ENCODE measurements around the gene CCDC12.

CCDC12 gene

GRCh38 chr3:46935989-46936558 is 40.5 kb downstream of the CCDC12 start:
- TF ChIP-seq ARNTL (CRISPR knock-in tag; IDR thresholded peaks at IDR 0.05; ENCODE audit: borderline replicate concordance, low read depth): no peak
- TF ChIP-seq ISL1 (CRISPR knock-in tag; IDR thresholded peaks at IDR 0.05): no peak
- peak; percentile 1; the same call in 1 of the 3 replicates for ATAC-seq

GRCh38 chr3:46935168-46935858 is 41.2 kb downstream of the CCDC12 start:
- TF ChIP-seq ZNF70 (CRISPR knock-in tag; IDR thresholded peaks at IDR 0.05): no peak
- TF ChIP-seq CSDC2 (CRISPR knock-in tag; IDR thresholded peaks at IDR 0.05): peak; percentile 82; the same call in 1 of the 2 replicates
- ATAC-seq: peak; percentile 97

GRCh38 chr3:46934498-46935167 is 41.9 kb downstream of the CCDC12 start:
- ATAC-seq: peak; percentile 7
- TF ChIP-seq ZNF565 (CRISPR knock-in tag; conservative IDR thresholded peaks at IDR 0.05; ENCODE audit: low read depth) (no peak), GLIS3 (CRISPR knock-in tag; IDR thresholded peaks at IDR 0.05) (no peak), BACH2 (CRISPR knock-in tag; IDR thresholded peaks at IDR 0.05; ENCODE audit: borderline replicate concordance) (no peak), ZFP3 (CRISPR knock-in tag; IDR thresholded peaks at IDR 0.05) (0 out of 2 replicates have a peak, but pooled peaks have one; percentile 10), ZNF8 (CRISPR knock-in tag; IDR thresholded peaks at IDR 0.05) (no peak), ISL1 (CRISPR knock-in tag; IDR thresholded peaks at IDR 0.05) (no peak)

- ATAC-seq: no peak
- TF ChIP-seq ISL1 (CRISPR knock-in tag; IDR thresholded peaks at IDR 0.05) (no peak), TOX (CRISPR knock-in tag; IDR thresholded peaks at IDR 0.05; ENCODE audit: borderline replicate concordance) (no peak), ZNF565 (CRISPR knock-in tag; conservative IDR thresholded peaks at IDR 0.05; ENCODE audit: low read depth) (no peak), OSR1 (CRISPR knock-in tag; IDR thresholded peaks at IDR 0.05) (no peak), GLIS3 (CRISPR knock-in tag; IDR thresholded peaks at IDR 0.05) (no peak), CSDC2 (CRISPR knock-in tag; IDR thresholded peaks at IDR 0.05) (no peak), TCF4 (CRISPR knock-in tag; IDR thresholded peaks at IDR 0.05; ENCODE audit: borderline replicate concordance) (no peak), ARNTL (CRISPR knock-in tag; IDR thresholded peaks at IDR 0.05; ENCODE audit: borderline replicate concordance, low read depth) (no peak), ZNF70 (CRISPR knock-in tag; IDR thresholded peaks at IDR 0.05) (no peak), SNAI2 (CRISPR knock-in tag; IDR thresholded peaks at IDR 0.05) (no peak), RARB (CRISPR knock-in tag; IDR thresholded peaks at IDR 0.05) (no peak)
Measured at GRCh38 chr3:46934072-46934471, 42.5 kb downstream of the CCDC12 start.

- ATAC-seq: no peak
- TF ChIP-seq PPARA (CRISPR knock-in tag; IDR thresholded peaks at IDR 0.05; ENCODE audit: borderline replicate concordance): no peak
- no peak for TF ChIP-seq ZNF8 (CRISPR knock-in tag; IDR thresholded peaks at IDR 0.05)
- TF ChIP-seq SNAI2 (CRISPR knock-in tag; IDR thresholded peaks at IDR 0.05): no peak
- no peak for TF ChIP-seq CSRNP3 (CRISPR knock-in tag; IDR thresholded peaks at IDR 0.05)
- TF ChIP-seq GLIS3 (CRISPR knock-in tag; IDR thresholded peaks at IDR 0.05): no peak
- no peak for TF ChIP-seq TCF4 (CRISPR knock-in tag; IDR thresholded peaks at IDR 0.05; ENCODE audit: borderline replicate concordance)
- TF ChIP-seq ZFP30 (CRISPR knock-in tag; IDR thresholded peaks at IDR 0.05): no peak
- TF ChIP-seq PATZ1 (CRISPR knock-in tag; IDR thresholded peaks at IDR 0.05; ENCODE audit: borderline replicate concordance): no peak
- TF ChIP-seq ARNTL (CRISPR knock-in tag; IDR thresholded peaks at IDR 0.05; ENCODE audit: borderline replicate concordance, low read depth): no peak
- TF ChIP-seq ISL1 (CRISPR knock-in tag; IDR thresholded peaks at IDR 0.05): no peak
- TF ChIP-seq TSHZ2 (CRISPR knock-in tag; IDR thresholded peaks at IDR 0.05): no peak
- TF ChIP-seq ZNF565 (CRISPR knock-in tag; conservative IDR thresholded peaks at IDR 0.05; ENCODE audit: low read depth): no peak
- TF ChIP-seq ESRRG (CRISPR knock-in tag; IDR thresholded peaks at IDR 0.05): no peak
Measured at GRCh38 chr3:46933261-46933660, 43.3 kb downstream of the CCDC12 start.

Data from SK-N-SH treated with all-trans-retinoic acid at 6 μM for 48 hours (cell line).